GM23248 (cell line): Measurements from ENCODE around the gene MAP3K4.

ENCODE experiments used
- EZH2 ChIP-seq: fragments of 200-600 bp; sonication (generic); IDR thresholded peaks from 2 replicates; pipeline ENCODE4 v1.6.1; 2018; ENCODE audit warnings: antibody characterized with exemption, mild to moderate bottlenecking; ENCODE audit not compliant: insufficient read depth, poor library complexity, severe bottlenecking
- EZH2phosphoT487 ChIP-seq: fragments of 200-600 bp; sonication (generic); IDR thresholded peaks from 2 replicates; pipeline ENCODE4 v1.6.1; 2018; ENCODE audit warnings: antibody characterized with exemption, moderate library complexity, mild to moderate bottlenecking, low read depth; ENCODE audit not compliant: insufficient read depth

DNA sequence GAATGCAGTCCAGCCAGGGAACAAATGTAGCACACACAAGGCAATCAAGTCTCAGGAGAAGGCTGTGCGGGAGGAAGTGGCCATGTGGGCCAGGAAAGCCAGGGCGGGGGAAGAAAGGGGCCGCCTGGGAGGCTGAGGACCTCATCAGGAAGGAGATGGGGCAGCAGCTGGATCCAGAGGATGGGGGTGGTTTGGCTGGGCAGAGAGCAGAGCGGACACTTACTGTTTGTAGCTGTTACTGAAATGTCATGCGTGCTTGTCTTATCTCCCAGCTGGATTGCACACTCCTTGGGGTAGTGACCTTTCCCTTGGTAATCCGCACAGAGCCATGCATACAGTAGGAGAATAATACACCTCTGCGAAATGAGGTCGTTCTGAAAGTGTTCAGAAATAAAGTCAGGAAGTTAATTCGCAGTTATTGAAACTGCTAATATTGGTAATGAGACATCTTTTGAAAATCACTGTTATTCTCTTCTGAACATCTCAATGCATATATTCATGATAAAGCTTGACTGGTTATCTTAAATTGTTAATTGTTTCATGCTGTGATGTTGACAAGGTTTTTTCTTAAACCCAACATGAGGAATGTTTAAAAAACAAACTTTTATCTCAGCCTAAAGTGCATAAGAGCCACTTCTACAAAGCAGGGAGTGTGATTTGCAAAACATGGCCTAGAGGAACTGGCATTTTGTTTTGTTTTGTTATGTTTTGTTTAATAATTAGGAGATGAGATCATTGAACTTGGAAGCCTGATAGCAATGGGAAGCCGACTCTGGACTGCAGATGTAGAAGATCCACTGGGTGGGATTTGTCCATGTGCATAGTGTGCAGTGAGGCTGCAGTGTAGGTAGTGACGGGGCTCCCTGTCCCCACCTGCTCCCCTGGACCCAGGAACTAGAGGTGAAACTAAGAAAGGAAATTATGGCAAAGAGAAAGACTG lies 18.0 kb upstream of the MAP3K4 start:
- TF ChIP-seq EZH2 = no peak
- TF ChIP-seq EZH2phosphoT487 = no peak
